Endothelial cell of hepatic sinusoid (primary cell): ENCODE measurements around the gene KRT40.

Experiments used
- in situ Hi-C: cut with HindIII; loops from 2 replicates; pipeline ENCODE4 v1.10.0; 2017; ENCODE audit warnings: low sequenced_read_pairs

The KRT40 gene

DNA sequence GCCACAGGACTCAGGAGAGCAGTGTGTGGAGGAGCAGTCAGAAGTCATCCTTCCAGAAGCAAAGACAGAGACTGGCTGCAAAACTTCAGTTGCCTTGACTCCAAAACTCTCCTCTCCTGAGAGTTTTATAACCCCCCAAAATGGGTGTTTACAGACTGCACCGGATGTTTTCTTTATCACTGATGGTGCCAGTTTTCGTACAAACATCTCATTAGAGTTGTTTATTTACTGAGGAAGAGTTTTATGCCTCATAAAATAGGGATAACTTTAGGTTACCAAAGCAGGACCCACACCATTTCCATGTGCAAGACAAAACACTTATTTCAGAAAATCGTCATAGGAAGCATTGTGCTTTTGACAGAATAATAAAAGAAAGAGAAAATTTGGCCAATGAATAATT, at the start of gene KRT40:
KRT40 (minus strand) TSS at position 101 of the 400 bp plus-strand sequence; CDS start at position 48, 53 bp downstream.
- in situ Hi-C loops: no loop called here

DNA sequence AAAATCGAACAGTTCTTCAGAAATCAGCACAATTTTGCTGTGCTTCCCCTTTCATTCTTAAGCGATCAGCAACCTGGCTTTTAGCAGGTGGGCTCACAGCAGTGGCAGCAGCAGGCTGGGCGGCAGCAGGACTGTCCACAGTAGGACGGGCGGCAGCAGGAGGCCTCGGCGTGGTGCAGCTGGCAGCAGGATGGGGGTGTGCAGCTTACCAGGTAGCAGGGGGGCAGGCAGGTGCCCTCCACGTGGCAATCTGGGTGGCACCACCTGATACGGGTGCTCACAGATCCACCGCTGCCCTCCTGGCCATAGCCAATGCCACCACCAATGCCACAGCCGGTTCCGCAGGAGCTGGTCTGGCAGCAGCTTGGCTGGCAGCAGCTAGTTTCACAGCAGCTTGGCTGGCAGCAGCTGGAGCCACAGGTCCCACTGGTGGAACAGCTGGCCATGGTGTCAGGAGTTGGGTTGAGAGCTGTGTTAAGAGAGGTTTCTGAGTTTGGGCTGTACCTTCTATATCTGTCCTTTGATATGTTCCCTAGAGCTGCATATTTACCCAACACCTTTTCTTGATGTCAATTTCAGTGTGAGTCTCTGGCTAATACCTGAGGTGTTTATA, 45.6 kb upstream of the KRT40 start, which contains the start of gene KRTAP1-4:
KRTAP1-4 (minus strand) TSS at position 563 of the 613 bp plus-strand sequence; CDS start at position 446, 117 bp downstream.
- in situ Hi-C loops: loop anchor here (5.0 kb wide), 1 partner anchor 32 kb away; the partner anchor contains the start of gene KRTAP3-2

DNA sequence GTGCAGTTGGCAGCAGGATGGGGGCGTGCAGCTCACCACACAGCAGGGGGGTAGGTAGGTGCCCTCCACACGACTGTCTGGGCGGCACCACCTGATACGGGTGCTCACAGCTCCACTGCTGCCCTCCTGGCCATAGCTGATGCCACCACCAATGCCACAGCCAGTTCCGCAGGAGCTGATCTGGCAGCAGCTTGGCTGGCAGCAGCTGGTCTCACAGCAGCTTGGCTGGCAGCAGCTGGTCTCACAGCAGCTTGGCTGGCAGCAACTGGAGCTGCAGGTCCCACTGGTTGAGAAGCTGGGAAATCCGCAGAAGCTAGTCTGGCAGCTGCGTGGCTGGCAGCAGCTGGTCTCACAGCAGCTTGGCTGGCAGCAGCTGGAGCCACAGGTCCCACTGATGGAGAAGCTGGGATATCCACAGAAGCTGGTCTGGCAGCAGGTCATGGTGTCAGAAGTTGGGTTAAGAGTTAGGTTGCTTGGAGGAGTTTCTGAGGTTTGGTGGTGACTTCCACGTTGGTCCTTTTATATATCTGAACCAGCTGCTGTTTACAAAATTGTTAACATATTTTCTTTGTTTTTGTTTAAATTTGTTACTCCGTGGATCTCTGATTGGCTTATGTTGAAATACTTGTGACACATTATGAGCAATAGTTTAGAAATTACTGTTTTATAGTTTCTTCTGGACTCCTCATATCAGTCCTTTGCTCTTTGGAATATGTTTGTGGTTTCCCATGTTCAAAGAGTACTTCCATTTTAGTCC, 42.8 kb upstream of the KRT40 start, which contains the start of gene KRTAP1-5:
KRTAP1-5 (minus strand) TSS at position 494 of the 757 bp plus-strand sequence; CDS start at position 441, 53 bp downstream.
- in situ Hi-C loops: no loop called here

DNA sequence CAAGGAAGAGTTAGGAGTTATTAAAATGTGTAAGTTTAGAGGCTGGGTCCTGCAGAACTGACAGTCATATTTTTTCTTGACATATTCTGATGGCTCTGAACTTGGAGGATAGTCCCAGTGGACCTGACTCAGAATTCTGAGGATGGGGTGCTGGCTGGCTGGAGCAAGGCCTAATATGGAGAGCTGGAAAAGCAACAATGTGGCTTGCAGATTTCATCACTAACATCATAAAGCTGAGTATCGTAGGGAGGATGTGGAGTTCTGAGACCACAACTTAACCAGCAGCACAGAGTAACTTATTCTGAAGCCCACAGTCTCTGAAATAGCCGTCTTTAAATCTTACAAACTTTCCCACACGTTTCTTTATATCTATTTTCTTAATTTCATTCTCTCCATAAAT, 40.6 kb upstream of the KRT40 start:
- in situ Hi-C loops: no loop called here

DNA sequence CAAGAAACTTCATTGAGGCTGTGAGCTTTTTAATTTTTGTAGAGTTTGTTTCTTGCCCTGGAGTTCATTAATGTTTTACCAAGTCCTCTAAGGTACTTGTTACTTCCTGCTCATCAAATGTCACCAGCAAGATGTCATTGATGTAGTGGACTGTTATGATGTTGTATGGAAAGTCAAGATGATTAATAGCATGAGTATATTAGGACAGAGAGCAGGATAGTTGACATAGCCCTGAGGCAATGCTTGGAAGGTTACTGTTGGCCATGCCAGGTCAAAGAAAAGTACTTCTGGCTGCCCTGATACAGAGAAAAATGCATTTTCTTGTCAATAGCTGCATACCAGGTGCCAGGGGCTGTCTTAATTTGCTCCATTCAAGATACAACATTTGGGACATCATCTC, 36.2 kb upstream of the KRT40 start:
- in situ Hi-C loops: no loop called here

DNA sequence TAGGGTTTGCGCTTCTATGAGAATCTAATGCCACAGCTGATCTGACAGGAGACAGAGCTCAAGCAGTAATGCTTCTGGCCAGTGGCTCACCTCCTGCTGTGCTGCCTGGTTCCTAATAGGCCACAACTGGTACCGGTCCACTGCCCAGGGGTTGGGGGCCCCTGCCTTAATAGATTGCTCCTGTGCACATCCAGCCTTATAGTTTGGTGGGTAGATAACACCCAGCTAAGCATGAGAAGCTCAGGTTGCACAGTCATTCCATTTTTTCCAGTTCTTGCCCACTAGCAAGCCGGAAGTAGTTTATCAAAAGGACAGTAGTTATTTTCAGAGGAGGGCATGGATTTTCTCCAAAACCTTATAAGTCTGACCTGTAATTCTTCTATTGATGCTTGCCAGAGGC, 35.3 kb upstream of the KRT40 start:
- in situ Hi-C loops: loop anchor here (10.0 kb wide), 1 partner anchor 195 kb away; no protein-coding TSS in a partner anchor

DNA sequence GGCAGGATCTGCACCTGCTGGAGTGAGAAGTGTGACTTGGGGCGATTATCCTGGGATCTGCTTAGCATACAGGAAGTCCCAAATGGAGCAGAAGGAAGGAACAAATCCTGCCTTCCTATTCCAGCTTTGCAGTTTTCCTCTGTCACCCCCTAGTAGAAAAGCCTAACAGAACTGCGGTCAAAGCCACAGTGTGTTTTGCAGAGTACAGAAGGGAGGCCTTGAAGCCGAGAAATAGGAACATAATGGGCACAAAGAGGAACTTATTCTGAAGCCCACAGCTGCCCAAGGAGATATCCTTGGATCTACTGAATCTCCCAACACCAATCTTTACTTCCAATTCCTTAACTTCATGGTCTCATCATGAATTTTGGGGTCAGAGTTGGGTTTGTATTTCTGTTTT, 34.4 kb upstream of the KRT40 start:
- in situ Hi-C loops: loop anchor here (10.0 kb wide), 1 partner anchor 196 kb away; no protein-coding TSS in a partner anchor

DNA sequence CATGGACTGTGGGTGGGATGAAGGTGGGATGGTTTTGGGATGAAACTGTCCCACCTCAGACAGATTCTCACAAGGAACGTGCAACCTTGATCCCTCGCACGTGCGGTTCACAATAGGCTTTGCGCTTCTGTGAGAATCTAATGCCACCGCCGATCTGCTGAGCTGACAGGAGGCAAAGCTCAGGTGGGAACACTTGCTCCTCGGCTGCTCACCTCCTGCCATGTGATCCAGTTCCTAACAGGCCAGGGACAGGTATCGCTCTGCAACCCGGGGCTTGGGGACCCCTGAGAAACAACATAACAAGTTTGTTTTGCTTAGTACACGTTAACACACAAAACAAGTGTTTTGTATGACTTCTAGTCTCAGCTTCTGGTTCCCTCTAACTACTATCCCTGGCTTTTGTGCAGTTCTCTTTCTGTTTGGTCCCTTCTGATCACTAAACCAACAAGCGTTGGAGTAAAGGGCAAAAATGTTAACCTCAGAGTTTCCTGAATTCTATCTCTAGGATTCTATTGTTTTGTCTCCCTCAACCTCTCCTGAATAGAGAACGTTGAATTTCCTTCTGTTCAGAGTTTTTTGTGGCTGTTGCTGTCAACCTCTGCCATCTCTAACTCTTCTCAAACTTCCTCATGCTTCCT, 32.6 kb upstream of the KRT40 start:
- in situ Hi-C loops: loop anchor here (10.0 kb wide), 1 partner anchor 198 kb away; no protein-coding TSS in a partner anchor

DNA sequence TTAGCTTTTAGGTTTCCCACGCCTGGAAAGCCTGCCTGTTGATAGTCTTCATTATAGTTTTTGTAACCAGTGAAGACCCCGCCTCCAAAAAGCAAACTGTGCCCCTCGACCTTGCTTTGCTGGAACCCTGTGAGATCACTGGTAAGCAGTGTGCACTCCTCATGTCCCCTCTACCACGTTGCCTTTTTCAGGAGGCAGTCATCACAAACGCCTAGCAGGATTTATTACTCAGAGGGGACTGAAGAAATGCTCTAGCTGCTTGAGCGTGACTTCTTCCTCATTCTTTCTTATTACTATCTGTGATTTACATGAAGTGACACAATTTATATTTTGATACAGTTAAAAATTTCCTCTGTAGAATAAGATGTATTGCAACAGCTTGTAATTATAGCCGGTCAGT, 31.3 kb upstream of the KRT40 start:
- in situ Hi-C loops: loop anchor here (10.0 kb wide), 1 partner anchor 199 kb away; no protein-coding TSS in a partner anchor

DNA sequence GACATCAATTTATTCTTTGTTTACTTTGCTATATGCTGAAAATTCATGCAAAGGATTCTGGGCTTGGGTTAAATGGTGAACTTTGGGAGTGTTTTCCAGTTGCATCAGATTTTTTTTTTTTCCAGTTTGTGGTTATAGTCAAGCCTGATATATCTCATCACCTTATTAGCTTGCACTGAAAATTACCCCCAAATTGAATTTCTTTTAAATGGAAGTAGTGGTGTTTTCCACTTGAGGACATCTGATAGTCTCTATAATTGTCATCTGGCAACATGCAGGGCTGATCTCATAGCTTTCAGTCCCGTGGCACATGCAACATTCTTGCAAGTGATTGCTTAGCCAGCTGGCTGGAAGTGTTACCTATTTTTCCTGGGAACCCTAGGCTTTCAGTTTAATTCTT, 29.5 kb upstream of the KRT40 start:
- in situ Hi-C loops: loop anchor here (10.0 kb wide), 1 partner anchor 201 kb away; no protein-coding TSS in a partner anchor

DNA sequence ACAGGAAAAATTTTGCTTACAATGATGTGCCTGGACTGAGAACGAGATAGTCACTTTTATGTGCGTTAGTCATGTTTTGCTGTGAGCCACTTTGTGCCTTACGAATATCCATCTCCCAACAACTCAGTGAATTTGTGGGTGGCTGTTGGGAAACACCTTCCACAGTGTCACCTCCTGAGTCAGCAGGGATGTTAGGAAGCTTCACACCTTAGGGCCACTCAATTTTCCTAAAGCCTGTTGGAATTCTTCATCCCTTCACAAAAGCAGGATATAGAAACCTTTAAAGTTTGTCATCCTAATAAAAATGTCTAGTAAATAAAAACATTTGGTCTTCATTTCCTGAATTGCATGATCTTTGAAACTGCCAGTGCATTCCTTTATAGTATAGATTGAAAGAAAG, 29.1 kb upstream of the KRT40 start:
- in situ Hi-C loops: loop anchor here (10.0 kb wide), 1 partner anchor 202 kb away; no protein-coding TSS in a partner anchor

DNA sequence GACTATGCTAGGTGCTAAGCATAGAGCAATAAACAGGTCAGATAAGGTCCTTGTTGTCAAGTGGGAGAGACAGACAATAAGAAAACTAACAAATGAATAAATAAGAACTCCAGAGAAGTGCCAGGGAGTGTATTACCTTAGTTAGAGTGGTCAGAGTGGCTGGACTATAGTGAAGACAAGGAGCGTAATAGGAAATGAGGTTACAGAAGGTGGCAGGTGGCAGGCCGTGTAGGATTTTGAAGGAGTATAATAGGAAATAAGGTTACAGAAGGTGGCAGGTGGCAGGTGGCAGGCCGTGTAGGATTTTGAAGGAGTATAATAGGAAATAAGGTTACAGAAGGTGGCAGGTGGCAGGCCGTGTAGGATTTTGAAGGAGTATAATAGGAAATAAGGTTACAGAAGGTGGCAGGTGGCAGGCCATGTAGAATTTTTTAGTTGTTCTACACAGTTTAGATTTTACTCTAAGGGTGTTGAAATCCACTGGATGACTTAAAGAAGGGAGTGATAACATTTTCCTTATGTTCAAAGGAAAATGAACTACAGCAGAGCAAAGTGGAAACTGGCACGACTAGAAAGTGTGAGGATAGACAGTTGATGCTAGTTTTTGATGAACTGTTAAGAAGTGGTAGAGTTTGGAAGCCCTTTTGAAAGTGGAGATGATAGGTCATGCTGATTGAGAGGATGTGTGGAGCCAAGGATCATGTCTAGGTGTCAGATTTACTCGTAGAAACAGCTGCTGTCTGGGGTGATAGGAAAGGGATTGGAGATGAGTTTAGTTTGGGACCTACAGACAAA, 28.4 kb upstream of the KRT40 start:
- in situ Hi-C loops: loop anchor here (10.0 kb wide), 1 partner anchor 202 kb away; no protein-coding TSS in a partner anchor

DNA sequence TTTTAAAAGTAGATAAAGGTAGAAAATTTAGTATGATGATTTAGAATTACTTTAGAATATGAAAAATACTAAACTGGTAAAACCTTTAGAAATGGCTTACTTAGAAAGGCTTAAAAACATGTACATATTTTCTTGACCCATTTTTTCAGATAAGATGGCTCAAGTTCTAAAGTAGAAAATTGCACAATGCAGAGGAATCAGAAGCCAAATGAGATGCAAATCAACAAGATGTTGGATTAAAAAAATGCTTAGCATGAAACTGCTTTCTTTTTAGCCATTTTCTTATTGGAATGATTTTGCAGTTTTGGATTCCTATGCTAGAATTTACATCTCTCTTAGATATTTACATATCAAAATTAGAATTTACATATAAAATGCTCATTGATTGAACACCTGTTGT, 26.3 kb upstream of the KRT40 start:
- in situ Hi-C loops: loop anchor here (10.0 kb wide), 1 partner anchor 204 kb away; no protein-coding TSS in a partner anchor

DNA sequence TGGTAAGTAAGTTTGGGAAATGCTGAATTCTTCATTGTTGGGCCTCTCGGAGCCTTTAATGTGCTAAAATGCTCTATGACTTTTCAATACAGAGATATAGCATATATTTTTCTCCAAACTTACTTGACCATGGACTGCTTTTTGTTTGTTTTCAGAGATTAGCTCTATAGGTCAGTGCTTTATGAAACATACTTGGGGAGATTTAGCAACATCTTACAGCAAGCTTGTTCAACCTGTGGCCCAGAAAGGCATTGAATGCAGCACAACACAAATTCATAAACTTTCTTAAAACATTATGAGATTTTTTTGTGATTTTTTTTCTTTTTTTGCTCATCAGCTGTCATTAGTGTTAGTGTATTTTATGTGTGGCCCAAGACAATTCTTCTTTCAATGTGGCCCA, 25.8 kb upstream of the KRT40 start:
- in situ Hi-C loops: loop anchor here (10.0 kb wide), 1 partner anchor 205 kb away; no protein-coding TSS in a partner anchor

DNA sequence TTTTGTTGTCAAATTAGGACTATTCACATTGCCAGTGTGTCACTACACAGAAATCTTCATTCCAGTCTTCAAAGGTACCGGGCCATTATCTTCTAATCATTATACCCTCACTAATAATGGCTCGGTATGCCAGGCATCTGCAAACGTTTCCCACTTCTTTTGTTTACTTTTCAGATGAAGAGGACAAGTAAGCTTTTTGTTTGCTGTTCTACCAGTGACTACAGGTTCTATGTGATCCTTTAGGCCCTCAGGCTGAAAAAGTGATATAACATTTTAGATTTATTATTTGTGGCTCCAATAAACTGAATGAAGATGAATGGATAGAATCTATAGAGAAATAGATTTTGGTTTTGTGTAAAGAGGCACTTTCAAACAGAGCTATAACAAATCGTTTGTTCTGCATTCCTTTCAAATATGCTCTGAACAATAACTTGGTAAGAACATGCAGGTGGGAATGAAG, 25.2 kb upstream of the KRT40 start:
- in situ Hi-C loops: no loop called here

DNA sequence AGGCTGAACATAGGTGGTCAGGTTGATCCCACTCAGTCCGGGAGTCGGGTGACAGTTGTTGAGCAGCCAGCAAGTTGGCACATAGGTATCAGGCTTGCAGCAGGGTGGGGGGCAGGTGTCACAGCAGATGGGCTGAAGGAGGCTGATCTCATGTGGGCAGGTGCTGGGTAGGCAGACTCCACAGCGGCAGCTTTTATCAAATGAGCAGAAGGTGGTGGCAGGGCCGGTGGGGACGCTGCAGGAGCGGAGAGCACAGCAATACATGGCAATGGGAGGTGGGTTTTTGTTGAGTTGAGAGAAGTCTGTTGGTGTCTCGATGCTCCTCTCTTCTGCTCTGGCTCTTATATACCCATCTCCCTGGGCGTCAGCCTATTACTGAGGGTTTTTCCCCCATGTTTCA, 24.7 kb upstream of the KRT40 start, which contains the start of gene KRTAP3-1:
KRTAP3-1 (minus strand) TSS at position 318 of the 400 bp plus-strand sequence; CDS start at position 264, 54 bp downstream.
- in situ Hi-C loops: no loop called here

DNA sequence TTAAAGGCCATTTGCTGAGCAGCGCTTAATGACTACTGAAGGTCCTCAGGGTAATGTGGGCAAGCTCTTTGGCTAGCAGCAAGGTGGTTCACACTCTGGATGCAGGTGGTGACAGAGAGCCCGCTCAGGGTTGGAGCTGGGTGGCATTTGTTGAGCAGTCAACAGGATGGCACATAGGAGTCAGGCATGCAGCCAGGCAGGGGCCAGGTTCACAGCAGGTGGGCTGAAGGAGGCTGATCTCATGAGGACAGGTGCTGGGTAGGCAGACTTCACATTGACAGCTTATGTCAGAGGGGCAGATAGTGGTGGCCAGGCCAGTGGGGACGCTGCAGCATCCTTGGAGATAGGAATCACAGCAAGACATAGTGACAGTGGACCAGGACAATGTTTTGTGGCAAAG, 20.3 kb upstream of the KRT40 start:
- in situ Hi-C loops: no loop called here

DNA sequence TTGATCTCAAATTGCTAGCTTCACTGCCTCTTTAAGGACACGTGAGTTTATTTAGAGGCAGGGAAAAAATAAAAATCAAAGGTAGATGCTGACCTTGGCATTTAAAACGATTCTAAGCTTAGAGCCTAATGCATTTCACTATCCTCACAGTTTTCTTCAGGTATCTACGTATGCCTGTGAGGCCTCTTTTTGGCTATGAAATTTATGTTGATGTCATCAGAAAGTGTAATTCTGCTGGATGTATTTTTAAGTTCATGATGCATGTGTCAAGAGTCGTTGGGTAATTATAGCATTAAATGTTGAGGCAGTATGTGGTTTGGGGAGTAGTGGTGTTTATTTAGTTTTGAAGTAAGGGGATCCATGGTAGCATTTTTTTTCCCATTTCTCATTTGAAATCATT, 19.8 kb upstream of the KRT40 start:
- in situ Hi-C loops: no loop called here

DNA sequence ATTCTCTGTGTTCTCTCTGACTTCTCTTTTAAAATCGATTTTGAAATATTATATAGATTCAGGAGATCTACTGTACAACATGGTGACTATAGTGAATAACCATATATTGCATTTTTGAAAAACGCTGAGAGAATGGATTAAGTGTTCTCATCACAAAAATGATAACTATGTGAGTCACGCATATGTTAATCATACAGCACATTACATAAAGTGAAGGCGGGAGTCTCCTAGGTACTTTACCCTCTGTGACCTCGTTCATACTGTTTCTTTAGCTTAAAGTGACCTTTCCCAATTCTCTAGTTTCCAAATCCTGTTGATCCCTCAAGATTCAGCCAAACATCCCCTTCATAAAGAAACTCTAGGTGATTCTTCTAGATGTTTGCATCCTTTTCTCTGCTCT, 18.7 kb upstream of the KRT40 start:
- in situ Hi-C loops: no loop called here

DNA sequence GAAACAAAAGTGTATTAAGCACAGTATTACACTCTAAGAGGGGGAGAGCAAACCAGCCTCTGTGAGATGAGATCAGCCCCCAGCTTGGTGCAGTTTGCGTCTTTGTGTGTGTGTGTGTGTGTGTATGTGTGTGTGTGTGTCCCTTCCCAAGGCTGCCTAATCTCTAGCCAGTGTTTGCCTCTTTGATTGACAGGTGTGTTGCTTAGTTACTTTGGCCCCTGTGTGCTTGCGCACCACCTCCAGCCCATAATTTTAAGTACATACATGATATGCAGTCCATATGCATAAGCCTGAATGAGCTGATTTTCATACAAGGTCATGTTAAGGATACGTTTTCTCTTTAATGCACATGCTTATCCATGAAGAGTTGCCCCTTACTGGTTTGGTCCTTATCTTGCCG, 17.7 kb upstream of the KRT40 start:
- in situ Hi-C loops: no loop called here
